SK-N-SH (cell line): ENCODE data around the gene PCBP4. TPM values are rescaled to one million over a fixed set of nuclear protein-coding genes. Genes with fewer than 3 reads are reported as not detected.

Experiments used
- CTCF ChIA-PET: fragments of 300-600, 350-600 bp; formaldehyde crosslinking; extraction: SDS; loops from one replicate; lab custom pipeline; 2021; lab: Yijun Ruan, JAX
- POLR2A ChIA-PET: fragments of 350-600 bp; sonication (Branson Sonifier 250); formaldehyde crosslinking; extraction: SDS; loops from one replicate; lab custom pipeline; 2020; ENCODE audit warnings: antibody characterized with exemption, inconsistent platforms; lab: Yijun Ruan, JAX
- DNase-seq: peaks from one replicate; pipeline ENCODE4 v3.0.0; 2012
- H2AFZ ChIP-seq: fragments of 200-600 bp; sonication (generic); 2 replicates; pipeline ENCODE4 v1.8.1; 2016; ENCODE audit warnings: antibody characterized with exemption, mild to moderate bottlenecking, low read depth
- H3F3A ChIP-seq: fragments of 200-600 bp; sonication (generic); replicated peaks from 2 replicates; pipeline ENCODE3; 2016; ENCODE audit warnings: antibody characterized with exemption, mild to moderate bottlenecking; ENCODE audit not compliant: insufficient read depth
- H3K27ac ChIP-seq, 2 experiments: fragments of 200-500 bp in 1 of 2; fragments of 200-600 bp in 1 of 2; sonication (Bioruptor generic) in 1 of 2; sonication (generic), shearing (Covaris generic) in 1 of 2; 2 replicates each; pipeline versions ENCODE4 v1.5.1 to v1.6.1; 2014 to 2016; ENCODE audit warnings: low read depth in 2 of 2, inconsistent platforms in 1 of 2, low read length in 1 of 2, mild to moderate bottlenecking in 1 of 2, mixed read lengths in 1 of 2
- H3K27me3 ChIP-seq: fragments of 200-600 bp; sonication (generic), shearing (Covaris generic); 2 replicates; pipeline ENCODE4 v1.6.1; 2016; ENCODE audit warnings: mixed run types; ENCODE audit not compliant: insufficient read depth
- H3K36me3 ChIP-seq, 2 experiments: fragments of 200-500 bp in 1 of 2; fragments of 200-600 bp in 1 of 2; sonication (Bioruptor generic) in 1 of 2; sonication (generic) in 1 of 2; replicated peaks in 1 of 2; 2 replicates each; pipeline versions ENCODE3 to v1.5.1; 2014 to 2016; ENCODE audit warnings: low read length in 1 of 2, mild to moderate bottlenecking in 1 of 2; ENCODE audit not compliant: insufficient read depth in 2 of 2, control insufficient read depth in 1 of 2
- H3K4me1 ChIP-seq, 2 experiments: fragments of 200-500 bp in 1 of 2; fragments of 200-600 bp in 1 of 2; sonication (Bioruptor generic) in 1 of 2; sonication (generic), shearing (Covaris generic) in 1 of 2; 2 replicates each; pipeline versions ENCODE4 v1.5.1 to v1.6.1; 2014 to 2016; ENCODE audit warnings: low read depth in 1 of 2, low read length in 1 of 2, mixed run types in 1 of 2; ENCODE audit not compliant: insufficient read depth in 2 of 2, control insufficient read depth in 1 of 2
- H3K4me2 ChIP-seq: fragments of 200-600 bp; sonication (generic), shearing (Covaris generic); 2 replicates; pipeline ENCODE4 v1.6.1; 2017; ENCODE audit warnings: mixed run types
- H3K4me3 ChIP-seq, 2 experiments: fragments of 200-500 bp in 1 of 2; fragments of 200-600 bp in 1 of 2; sonication (Bioruptor generic) in 1 of 2; sonication (generic), shearing (Covaris generic) in 1 of 2; 2 replicates each; pipeline versions ENCODE4 v1.5.1 to v1.8.1; 2014 to 2016; ENCODE audit warnings: low read depth in 2 of 2, inconsistent platforms in 1 of 2, low read length in 1 of 2, mild to moderate bottlenecking in 1 of 2, mixed read lengths in 1 of 2, moderate library complexity in 1 of 2
- H3K79me2 ChIP-seq: fragments of 200-600 bp; sonication (generic); 2 replicates; pipeline ENCODE4 v1.8.1; 2017; ENCODE audit warnings: mild to moderate bottlenecking; ENCODE audit not compliant: insufficient read depth
- H3K9ac ChIP-seq: fragments of 200-600 bp; sonication (generic); 2 replicates; pipeline ENCODE4 v1.6.1; 2017; ENCODE audit warnings: mixed run types
- H3K9me2 ChIP-seq: fragments of 200-600 bp; sonication (generic); 2 replicates; pipeline ENCODE4 v1.6.1; 2017; ENCODE audit warnings: mixed run types
- H3K9me3 ChIP-seq: fragments of 200-600 bp; sonication (generic); 2 replicates; pipeline ENCODE4 v1.6.1; 2017; ENCODE audit warnings: mixed run types, mild to moderate bottlenecking, moderate library complexity
- H4K20me1 ChIP-seq: fragments of 200-600 bp; sonication (generic); 2 replicates; pipeline ENCODE4 v1.6.1; 2017; ENCODE audit warnings: mild to moderate bottlenecking, mixed run types; ENCODE audit not compliant: insufficient read depth
- ELF1 ChIP-seq: IDR thresholded peaks from 2 replicates; pipeline ENCODE4 v1.4.0; 2012
- EZH2phosphoT487 ChIP-seq: fragments of 200-600 bp; sonication (generic); IDR thresholded peaks from 2 replicates; pipeline ENCODE4 v1.6.1; 2017; ENCODE audit warnings: low read depth, mixed run types, mild to moderate bottlenecking, antibody characterized with exemption, moderate library complexity, borderline replicate concordance
- FOXJ3 ChIP-seq: sonication (generic); formaldehyde crosslinking; IDR thresholded peaks from 2 replicates; pipeline ENCODE4 v1.5.1; 2020; ENCODE audit warnings: mild to moderate bottlenecking, missing genetic modification reagents
- JUND ChIP-seq: IDR thresholded peaks from 2 replicates; pipeline ENCODE4 v1.4.0; 2012
- POLR2AphosphoS5 ChIP-seq: IDR thresholded peaks from 2 replicates; pipeline ENCODE4 v1.6.1; 2012; ENCODE audit warnings: low read depth, low read length
- RAD21 ChIP-seq: IDR thresholded peaks from 2 replicates; pipeline ENCODE4 v1.6.1; 2012; ENCODE audit warnings: mild to moderate bottlenecking, low read length
- REST ChIP-seq: IDR thresholded peaks from 2 replicates; pipeline ENCODE4 v1.6.1; 2012; ENCODE audit warnings: mild to moderate bottlenecking, low read depth, low read length, moderate library complexity
- RFX5 ChIP-seq: IDR thresholded peaks from 2 replicates; pipeline ENCODE4 v1.6.1; 2012; ENCODE audit warnings: mild to moderate bottlenecking, improper control_type of control experiment, low read length
- SIN3A ChIP-seq: IDR thresholded peaks from 2 replicates; pipeline ENCODE4 v1.6.1; 2012; ENCODE audit warnings: low read depth, mild to moderate bottlenecking, low read length, moderate library complexity, borderline replicate concordance
- SMC3 ChIP-seq: IDR thresholded peaks from 2 replicates; pipeline ENCODE4 v1.6.1; 2012; ENCODE audit warnings: low read depth, low read length, improper control_type of control experiment
- TCF12 ChIP-seq: IDR thresholded peaks from 2 replicates; pipeline ENCODE4 v1.4.0; 2012
- TEAD4 ChIP-seq: IDR thresholded peaks from 2 replicates; pipeline ENCODE4 v1.4.0; 2012; ENCODE audit warnings: mild to moderate bottlenecking, borderline replicate concordance; ENCODE audit not compliant: insufficient read depth
- YY1 ChIP-seq: IDR thresholded peaks from 2 replicates; pipeline ENCODE4 v1.4.0; 2012; ENCODE audit warnings: low read depth, mild to moderate bottlenecking
- ZBTB33 ChIP-seq: IDR thresholded peaks from 2 replicates; pipeline ENCODE4 v1.4.0; 2012; ENCODE audit warnings: low read depth, borderline replicate concordance
- WGBS: methylation state at CpG from one replicate; pipeline ENCODE4 v1.1.6; 2017; ENCODE audit warnings: low lambda C conversion rate; 5-methylcytosine and 5-hydroxymethylcytosine counted together
- polyA plus RNA-seq, 3 experiments: library from polyadenylated mRNA; depleted of rRNA; stranded (reverse); fragments of >200 nt; gene quantifications; 2 replicates each; pipeline ENCODE4 v1.2.3, GENCODE V29; 2012
- TF ChIP-seq, protein P1 (sequence below): fragments of 200-600 bp; sonication (generic); IDR thresholded peaks from 2 replicates; pipeline ENCODE4 v1.6.1; 2017; ENCODE audit warnings: antibody characterized with exemption, mild to moderate bottlenecking, moderate library complexity

PCBP4 gene
- polyA plus RNA-seq, 1 of the 3 experiments (the other 2 are of a cell fraction), result 97.4 TPM

DNA sequence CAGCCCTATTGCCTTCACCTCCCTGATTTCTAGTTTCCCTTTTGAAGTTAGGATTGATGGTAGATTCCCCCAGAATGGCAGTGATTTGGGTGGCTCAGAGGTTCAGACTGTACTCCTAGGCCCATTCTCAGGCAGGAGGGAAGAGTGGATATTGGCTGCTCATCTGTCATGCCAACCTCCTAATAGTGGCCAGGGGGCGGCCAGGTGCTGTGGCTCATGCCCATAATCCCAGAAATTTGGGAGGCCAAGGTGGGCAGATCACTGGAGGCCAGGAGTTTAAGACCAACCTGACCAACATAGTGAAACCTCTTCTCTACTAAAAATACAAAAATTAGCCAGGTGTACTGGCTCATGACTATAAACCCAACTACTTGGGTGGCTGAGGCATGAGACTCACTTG lies 36.8 kb downstream of the PCBP4 start:
- 100% methylated on average over 1 of the region's 1 CpG for WGBS
- Histone ChIP-seq H3K4me3 (no peak overlapping the region), H3K9ac (no peak overlapping the region), H3K4me1 (no peaks in the 10 kb centered on the region), H3K36me3 (peaks cover 0 to 26% of the 10 kb centered on the region in 2 experiments), H3F3A (no peaks in the 10 kb centered on the region), H3K9me3 (no peaks in the 10 kb centered on the region), H4K20me1 (no peaks in the 10 kb centered on the region), H2AFZ (no peak overlapping the region), H3K4me2 (no peak overlapping the region), H3K79me2 (no peaks in the 10 kb centered on the region), H3K27me3 (no peaks in the 10 kb centered on the region), H3K9me2 (no peaks in the 10 kb centered on the region), H3K27ac (no peak overlapping the region)
- POLR2A ChIA-PET, result no interaction called here
- DNase-seq, result no peak
- CTCF ChIA-PET, result no interaction called here
- no peak for TF ChIP-seq SMC3
- no peak for TF ChIP-seq YY1
- TF ChIP-seq SIN3A, result no peak
- TF ChIP-seq, protein P1, sequence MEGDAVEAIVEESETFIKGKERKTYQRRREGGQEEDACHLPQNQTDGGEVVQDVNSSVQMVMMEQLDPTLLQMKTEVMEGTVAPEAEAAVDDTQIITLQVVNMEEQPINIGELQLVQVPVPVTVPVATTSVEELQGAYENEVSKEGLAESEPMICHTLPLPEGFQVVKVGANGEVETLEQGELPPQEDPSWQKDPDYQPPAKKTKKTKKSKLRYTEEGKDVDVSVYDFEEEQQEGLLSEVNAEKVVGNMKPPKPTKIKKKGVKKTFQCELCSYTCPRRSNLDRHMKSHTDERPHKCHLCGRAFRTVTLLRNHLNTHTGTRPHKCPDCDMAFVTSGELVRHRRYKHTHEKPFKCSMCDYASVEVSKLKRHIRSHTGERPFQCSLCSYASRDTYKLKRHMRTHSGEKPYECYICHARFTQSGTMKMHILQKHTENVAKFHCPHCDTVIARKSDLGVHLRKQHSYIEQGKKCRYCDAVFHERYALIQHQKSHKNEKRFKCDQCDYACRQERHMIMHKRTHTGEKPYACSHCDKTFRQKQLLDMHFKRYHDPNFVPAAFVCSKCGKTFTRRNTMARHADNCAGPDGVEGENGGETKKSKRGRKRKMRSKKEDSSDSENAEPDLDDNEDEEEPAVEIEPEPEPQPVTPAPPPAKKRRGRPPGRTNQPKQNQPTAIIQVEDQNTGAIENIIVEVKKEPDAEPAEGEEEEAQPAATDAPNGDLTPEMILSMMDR, result no peak
- TF ChIP-seq RAD21, result no peak
- no peak for TF ChIP-seq RFX5
- TF ChIP-seq TCF12, result no peak
- TF ChIP-seq FOXJ3, result no peak
- no peak for TF ChIP-seq JUND
- no peak for TF ChIP-seq ELF1
- no peak for TF ChIP-seq EZH2phosphoT487
- TF ChIP-seq ZBTB33, result no peak
- no peak for TF ChIP-seq POLR2AphosphoS5
- TF ChIP-seq TEAD4, result no peak

- CTCF ChIA-PET, result interaction anchor here (1.4 kb wide), 1 partner anchor 13 kb away, joined by 3 read pairs; no protein-coding TSS in a partner anchor
- DNase-seq, result no peak
Observed at GRCh38 chr3:51929420-51930003, 37.7 kb downstream of the PCBP4 start.

More at GRCh38 chr3:51929420-51930003, 37.7 kb downstream of the PCBP4 start:
- H4K20me1 ChIP-seq, result no peaks in the 10 kb centered on the region
- no peak overlapping the region for H3K4me2 ChIP-seq
- H3K4me1 ChIP-seq, result no peaks in the 10 kb centered on the region
- no peaks in the 10 kb centered on the region for H3K79me2 ChIP-seq
- H3K9me3 ChIP-seq, result no peaks in the 10 kb centered on the region
- POLR2A ChIA-PET, result no interaction called here
- no peaks in the 10 kb centered on the region for H3K9me2 ChIP-seq
- no peak overlapping the region for H3K4me3 ChIP-seq
- WGBS, result 84% methylated on average over 4 of the region's 5 CpGs
- H3F3A ChIP-seq, result no peaks in the 10 kb centered on the region
- H3K27ac ChIP-seq, result no peak overlapping the region
- H3K36me3 ChIP-seq, result peaks cover 0 to 17% of the 10 kb centered on the region in 2 experiments
- H3K27me3 ChIP-seq, result no peaks in the 10 kb centered on the region
- TF ChIP-seq EZH2phosphoT487, result no peak
- TF ChIP-seq REST, result peak; percentile 96
- no peak overlapping the region for H3K9ac ChIP-seq
- H2AFZ ChIP-seq, result no peak overlapping the region
